OCI-LY1 (cell line): Measurements from ENCODE around the gene C6orf163.
"Not testable (repeated sequence)": the region's sequence is repeated elsewhere in the genome, so short reads cannot be mapped to it uniquely, and the experiment has no call there.

ENCODE experiments used
- EZH2 ChIP-seq: fragments of 200-600 bp; sonication (generic), shearing (Covaris generic); IDR thresholded peaks from 2 replicates; pipeline ENCODE4 v1.8.0; 2017; ENCODE audit warnings: borderline replicate concordance, mixed run types, mild to moderate bottlenecking, antibody characterized with exemption, low read length, moderate library complexity, mixed read lengths
- TF ChIP-seq, protein P1 (sequence below): fragments of 200-600 bp; sonication (generic), shearing (Covaris generic); IDR thresholded peaks from 2 replicates; pipeline ENCODE4 v1.5.1; 2017; ENCODE audit warnings: mild to moderate bottlenecking, antibody characterized with exemption, low read length, moderate library complexity, mixed read lengths

DNA sequence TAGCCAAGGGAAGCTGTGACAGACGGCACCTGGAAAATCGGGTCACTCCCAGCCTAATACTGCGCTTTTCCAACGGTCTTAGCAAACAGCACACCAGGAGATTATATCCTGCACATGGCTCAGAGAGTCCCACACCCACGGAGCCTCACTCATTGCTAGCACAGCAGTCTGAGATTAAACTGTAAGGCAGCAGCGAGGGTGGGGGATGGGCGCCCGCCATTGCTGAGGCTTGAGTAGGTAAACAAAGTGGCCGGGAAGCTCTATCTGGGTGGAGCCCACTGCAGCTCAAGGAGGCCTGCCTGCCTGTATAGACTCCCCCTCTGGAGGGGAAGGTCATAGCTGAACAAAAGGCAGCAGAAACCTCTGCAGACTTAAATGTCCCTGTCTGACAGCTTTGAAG, 43.3 kb upstream of the C6orf163 start:
- TF ChIP-seq, protein P1, sequence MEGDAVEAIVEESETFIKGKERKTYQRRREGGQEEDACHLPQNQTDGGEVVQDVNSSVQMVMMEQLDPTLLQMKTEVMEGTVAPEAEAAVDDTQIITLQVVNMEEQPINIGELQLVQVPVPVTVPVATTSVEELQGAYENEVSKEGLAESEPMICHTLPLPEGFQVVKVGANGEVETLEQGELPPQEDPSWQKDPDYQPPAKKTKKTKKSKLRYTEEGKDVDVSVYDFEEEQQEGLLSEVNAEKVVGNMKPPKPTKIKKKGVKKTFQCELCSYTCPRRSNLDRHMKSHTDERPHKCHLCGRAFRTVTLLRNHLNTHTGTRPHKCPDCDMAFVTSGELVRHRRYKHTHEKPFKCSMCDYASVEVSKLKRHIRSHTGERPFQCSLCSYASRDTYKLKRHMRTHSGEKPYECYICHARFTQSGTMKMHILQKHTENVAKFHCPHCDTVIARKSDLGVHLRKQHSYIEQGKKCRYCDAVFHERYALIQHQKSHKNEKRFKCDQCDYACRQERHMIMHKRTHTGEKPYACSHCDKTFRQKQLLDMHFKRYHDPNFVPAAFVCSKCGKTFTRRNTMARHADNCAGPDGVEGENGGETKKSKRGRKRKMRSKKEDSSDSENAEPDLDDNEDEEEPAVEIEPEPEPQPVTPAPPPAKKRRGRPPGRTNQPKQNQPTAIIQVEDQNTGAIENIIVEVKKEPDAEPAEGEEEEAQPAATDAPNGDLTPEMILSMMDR: not testable (repeated sequence)
- TF ChIP-seq EZH2: not testable (repeated sequence)
